Mesendoderm (in vitro differentiated cells): ENCODE measurements around the gene DENND1B.
A peak's percentile ranks its signal among the peaks of the same experiment; 100 is the strongest.

Experiments used
- DNase-seq: peaks from one replicate; pipeline ENCODE4 v3.0.0; 2013
- H2AK5ac ChIP-seq: 2 replicates; pipeline ENCODE4 v1.6.1; 2013; ENCODE audit warnings: low read length, inconsistent platforms
- H2BK120ac ChIP-seq: 2 replicates; pipeline ENCODE4 v1.6.1; 2013; ENCODE audit warnings: low read depth, mild to moderate bottlenecking, low read length, moderate library complexity, mixed read lengths
- H2BK15ac ChIP-seq: replicated peaks from 2 replicates; pipeline ENCODE4 v1.6.1; 2013; ENCODE audit warnings: low read depth, mild to moderate bottlenecking, moderate library complexity
- H2BK5ac ChIP-seq: 2 replicates; pipeline ENCODE4 v1.6.1; 2013; ENCODE audit warnings: low read length, inconsistent platforms
- H3K18ac ChIP-seq: 2 replicates; pipeline ENCODE4 v1.6.1; 2013; ENCODE audit warnings: mild to moderate bottlenecking, low read length, mixed read lengths
- H3K23ac ChIP-seq: one replicate; pipeline ENCODE4 v1.6.1; 2013; ENCODE audit warnings: low read length
- H3K27ac ChIP-seq: 2 replicates; pipeline ENCODE4 v1.5.1; 2013; ENCODE audit warnings: low read depth, mild to moderate bottlenecking, inconsistent platforms, low read length, moderate library complexity
- H3K27me3 ChIP-seq: 2 replicates; pipeline ENCODE4 v1.6.1; 2013; ENCODE audit warnings: low read length, control low read depth, mild to moderate bottlenecking, inconsistent platforms; ENCODE audit not compliant: insufficient read depth, poor library complexity
- H3K36me3 ChIP-seq: 2 replicates; pipeline ENCODE4 v1.6.1; 2013; ENCODE audit warnings: low read length, inconsistent platforms; ENCODE audit not compliant: control insufficient read depth, insufficient read depth
- H3K4ac ChIP-seq: one replicate; pipeline ENCODE4 v1.6.1; 2013; ENCODE audit warnings: low read depth, mild to moderate bottlenecking, low read length, moderate library complexity
- H3K4me1 ChIP-seq: 2 replicates; pipeline ENCODE4 v1.6.1; 2013; ENCODE audit warnings: low read depth, low read length, inconsistent platforms; ENCODE audit not compliant: control insufficient read depth
- H3K4me2 ChIP-seq: 2 replicates; pipeline ENCODE4 v1.6.1; 2013; ENCODE audit warnings: low read length
- H3K4me3 ChIP-seq: 2 replicates; pipeline ENCODE4 v1.5.1; 2013; ENCODE audit warnings: mild to moderate bottlenecking, low read length
- H3K56ac ChIP-seq: one replicate; pipeline ENCODE4 v1.6.1; 2013; ENCODE audit warnings: low read length
- H3K79me1 ChIP-seq: 2 replicates; pipeline ENCODE4 v1.6.1; 2013; ENCODE audit warnings: low read length, inconsistent platforms
- H3K79me2 ChIP-seq: 2 replicates; pipeline ENCODE4 v1.6.1; 2013; ENCODE audit warnings: mild to moderate bottlenecking, low read length; ENCODE audit not compliant: control insufficient read depth, insufficient read depth
- H3K9ac ChIP-seq: 2 replicates; pipeline ENCODE4 v1.6.1; 2013; ENCODE audit warnings: low read length, inconsistent platforms
- H4K5ac ChIP-seq: one replicate; pipeline ENCODE4 v1.6.1; 2013; ENCODE audit warnings: low read length
- H4K8ac ChIP-seq: one replicate; pipeline ENCODE4 v1.6.1; 2013; ENCODE audit warnings: low read depth, mild to moderate bottlenecking, control low read depth, low read length, moderate library complexity
- WGBS: extraction: QIAGEN DNeasy Blood & Tissue Kit; methylation state at CpG from one replicate; pipeline ENCODE4 v1.1.7; 2013; ENCODE audit warnings: low lambda C conversion rate, missing lambda C conversion rate; ENCODE audit not compliant: insufficient coverage; ENCODE audit errors: extremely low coverage; 5-methylcytosine and 5-hydroxymethylcytosine counted together

Gene DENND1B

GRCh38 chr1:197471248-197471985 lies 303.9 kb downstream of the DENND1B start:
- no peak overlapping the region for H3K56ac ChIP-seq
- no peak overlapping the region for H3K9ac ChIP-seq
- H3K36me3 ChIP-seq: no peaks in the 10 kb centered on the region
- no peak overlapping the region for H3K18ac ChIP-seq
- H3K27me3 ChIP-seq: no peaks in the 10 kb centered on the region
- no peak overlapping the region for H3K4me3 ChIP-seq
- H2BK120ac ChIP-seq: no peak overlapping the region
- no peaks in the 10 kb centered on the region for H3K79me1 ChIP-seq
- H3K27ac ChIP-seq: peak overlapping the region; percentile 51
- H3K4ac ChIP-seq: no peak overlapping the region
- peak; percentile 92 for DNase-seq
- no peak overlapping the region for H4K5ac ChIP-seq
- no peak overlapping the region for H4K8ac ChIP-seq
- H3K23ac ChIP-seq: no peak overlapping the region
- H3K4me2 ChIP-seq: no peak overlapping the region
- H2BK15ac ChIP-seq: no peak overlapping the region
- H3K4me1 ChIP-seq: peaks cover 4% of the 10 kb centered on the region
- H2BK5ac ChIP-seq: no peak overlapping the region
- no CpG with 5 or more reads among the region's 9 CpGs for WGBS
- H3K79me2 ChIP-seq: no peaks in the 10 kb centered on the region
- no peak overlapping the region for H2AK5ac ChIP-seq

- H4K5ac ChIP-seq: no peak overlapping the region
- no peak overlapping the region for H3K9ac ChIP-seq
- no peak overlapping the region for H3K4me3 ChIP-seq
- H3K4me1 ChIP-seq: peaks cover 4% of the 10 kb centered on the region
- H2BK15ac ChIP-seq: no peak overlapping the region
- no peak overlapping the region for H2BK5ac ChIP-seq
- no peak overlapping the region for H3K23ac ChIP-seq
- no peak overlapping the region for H2BK120ac ChIP-seq
- H4K8ac ChIP-seq: no peak overlapping the region
- no peak overlapping the region for H3K27ac ChIP-seq
- no peak overlapping the region for H3K56ac ChIP-seq
- H2AK5ac ChIP-seq: no peak overlapping the region
- no peaks in the 10 kb centered on the region for H3K36me3 ChIP-seq
- no peaks in the 10 kb centered on the region for H3K79me2 ChIP-seq
- DNase-seq: no peak
- no CpG with 5 or more reads among the region's 1 CpG for WGBS
- H3K27me3 ChIP-seq: no peaks in the 10 kb centered on the region
- no peaks in the 10 kb centered on the region for H3K79me1 ChIP-seq
- peak overlapping the region; percentile 87 for H3K18ac ChIP-seq
- peak overlapping the region; percentile 75 for H3K4ac ChIP-seq
- no peak overlapping the region for H3K4me2 ChIP-seq
Measured at GRCh38 chr1:197470330-197470729, 304.9 kb downstream of the DENND1B start.

DNA sequence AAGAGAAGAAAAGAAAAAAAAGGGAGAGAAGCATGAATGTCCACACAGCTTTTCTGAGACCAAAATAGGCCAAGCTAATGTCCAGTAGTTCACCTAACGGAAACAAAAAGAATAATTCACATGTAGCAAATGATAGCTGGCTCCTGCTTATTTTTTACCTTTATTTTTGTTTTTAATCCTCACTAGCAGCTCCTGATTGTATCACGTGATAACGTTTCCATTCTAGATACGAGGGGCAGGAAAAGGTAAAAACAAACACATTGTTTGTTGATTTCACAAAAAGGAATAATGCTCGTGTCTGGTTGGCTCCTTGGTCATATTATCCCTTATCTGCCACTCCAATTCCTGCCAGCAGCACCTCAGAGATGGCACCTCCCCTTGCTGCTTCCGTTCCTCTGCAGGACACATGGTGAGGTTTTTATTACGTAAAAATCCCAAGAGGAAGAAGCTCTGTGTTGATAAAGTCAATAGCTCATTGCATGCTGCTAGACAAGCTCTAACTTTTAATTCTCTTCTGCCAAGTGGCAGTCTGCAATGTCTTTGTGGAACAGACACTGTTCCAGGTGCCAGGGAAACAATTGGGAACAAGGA lies 305.6 kb downstream of the DENND1B start:
- H2BK120ac ChIP-seq: no peak overlapping the region
- H3K4me2 ChIP-seq: no peak overlapping the region
- H3K18ac ChIP-seq: no peak overlapping the region
- H3K4ac ChIP-seq: no peak overlapping the region
- no peak overlapping the region for H4K5ac ChIP-seq
- no peak overlapping the region for H3K27ac ChIP-seq
- no peak overlapping the region for H2BK5ac ChIP-seq
- no peak overlapping the region for H3K9ac ChIP-seq
- H3K79me1 ChIP-seq: no peaks in the 10 kb centered on the region
- H3K23ac ChIP-seq: no peak overlapping the region
- no peak overlapping the region for H2AK5ac ChIP-seq
- no peak overlapping the region for H3K4me3 ChIP-seq
- H2BK15ac ChIP-seq: no peak overlapping the region
- no CpG with 5 or more reads among the region's 7 CpGs for WGBS
- H3K4me1 ChIP-seq: peaks cover 4% of the 10 kb centered on the region
- no peaks in the 10 kb centered on the region for H3K79me2 ChIP-seq
- DNase-seq: no peak
- no peak overlapping the region for H4K8ac ChIP-seq
- no peaks in the 10 kb centered on the region for H3K36me3 ChIP-seq
- H3K27me3 ChIP-seq: no peaks in the 10 kb centered on the region
- H3K56ac ChIP-seq: no peak overlapping the region

- Histone ChIP-seq H2BK5ac (no peak overlapping the region), H3K79me2 (no peaks in the 10 kb centered on the region), H2BK120ac (no peak overlapping the region), H2AK5ac (no peak overlapping the region), H4K5ac (no peak overlapping the region), H3K4me3 (no peak overlapping the region), H3K4ac (no peak overlapping the region), H3K23ac (no peak overlapping the region), H4K8ac (no peak overlapping the region), H3K79me1 (no peaks in the 10 kb centered on the region), H3K56ac (no peak overlapping the region), H3K4me1 (peaks cover 5% of the 10 kb centered on the region), H3K18ac (peak overlapping the region; percentile 28), H3K4me2 (no peak overlapping the region), H2BK15ac (no peak overlapping the region), H3K9ac (no peak overlapping the region), H3K36me3 (no peaks in the 10 kb centered on the region), H3K27ac (no peak overlapping the region), H3K27me3 (no peaks in the 10 kb centered on the region)
- no peak for DNase-seq
- WGBS: no CpG with 5 or more reads among the region's 9 CpGs
Measured at GRCh38 chr1:197468543-197469175, 306.6 kb downstream of the DENND1B start.

- no CpG with 5 or more reads among the region's 1 CpG for WGBS
- Histone ChIP-seq H3K9ac (no peak overlapping the region), H4K5ac (no peak overlapping the region), H3K27ac (no peak overlapping the region), H2AK5ac (no peak overlapping the region), H3K79me2 (no peaks in the 10 kb centered on the region), H3K23ac (no peak overlapping the region), H3K18ac (peak overlapping the region; percentile 12), H2BK5ac (no peak overlapping the region), H3K79me1 (no peaks in the 10 kb centered on the region), H3K4ac (no peak overlapping the region), H3K56ac (no peak overlapping the region), H2BK120ac (no peak overlapping the region), H3K4me2 (no peak overlapping the region), H4K8ac (no peak overlapping the region), H3K4me1 (peaks cover 5% of the 10 kb centered on the region), H2BK15ac (no peak overlapping the region), H3K27me3 (no peaks in the 10 kb centered on the region), H3K4me3 (no peak overlapping the region), H3K36me3 (no peaks in the 10 kb centered on the region)
- DNase-seq: no peak
Measured at GRCh38 chr1:197467881-197468280, 307.4 kb downstream of the DENND1B start.
